ENCODE data around the gene HDHD3.
"Not testable (repeated sequence)": the region's sequence is repeated elsewhere in the genome, so short reads cannot be mapped to it uniquely, and the experiment has no call there.

The HDHD3 gene, protein sequence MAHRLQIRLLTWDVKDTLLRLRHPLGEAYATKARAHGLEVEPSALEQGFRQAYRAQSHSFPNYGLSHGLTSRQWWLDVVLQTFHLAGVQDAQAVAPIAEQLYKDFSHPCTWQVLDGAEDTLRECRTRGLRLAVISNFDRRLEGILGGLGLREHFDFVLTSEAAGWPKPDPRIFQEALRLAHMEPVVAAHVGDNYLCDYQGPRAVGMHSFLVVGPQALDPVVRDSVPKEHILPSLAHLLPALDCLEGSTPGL

DNA sequence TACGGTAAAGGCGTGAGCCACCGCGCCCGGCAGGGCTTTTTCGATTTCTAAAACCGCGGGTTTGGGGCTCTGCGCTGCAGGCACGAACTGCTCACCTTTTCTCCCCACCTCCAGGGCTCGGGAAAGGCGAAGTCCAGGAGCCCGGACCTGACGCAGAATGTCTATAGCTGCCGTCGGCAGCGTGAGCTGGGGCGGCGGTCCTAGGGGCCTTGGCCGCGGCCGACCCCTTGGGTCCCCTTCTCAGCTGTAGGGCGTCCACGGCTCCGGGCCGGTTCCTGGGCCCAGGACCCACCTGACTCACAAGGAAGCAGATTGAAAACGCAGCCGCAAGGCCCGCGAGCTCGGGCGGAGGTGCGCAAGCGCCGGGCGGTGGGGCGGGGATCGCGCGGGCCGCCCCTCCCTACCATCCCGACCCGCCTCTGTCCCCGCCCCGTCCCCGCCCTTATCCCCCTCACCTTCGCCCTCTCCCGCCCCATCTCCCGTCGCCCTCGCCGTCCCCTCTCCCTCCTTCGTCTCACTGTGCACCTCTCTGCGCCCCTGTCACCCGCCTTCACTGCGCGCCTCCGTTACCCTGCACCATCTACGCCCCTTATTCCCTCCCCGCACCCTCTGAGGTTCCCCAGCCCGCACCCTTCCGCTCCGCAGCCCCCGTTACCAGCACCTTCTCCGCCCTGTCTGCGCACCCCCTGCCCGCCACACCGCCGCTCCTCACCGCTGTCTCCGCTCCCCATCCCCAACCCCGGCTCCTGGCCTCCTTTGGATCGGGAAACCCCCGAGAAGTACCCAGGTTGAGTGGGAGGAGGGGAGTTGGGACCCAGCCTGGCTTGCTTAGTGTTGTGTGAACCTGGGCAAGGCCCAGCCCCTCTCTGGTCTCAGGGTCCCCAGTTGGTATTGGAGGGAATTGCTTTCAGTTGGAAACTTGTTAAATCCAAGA is at the start of gene HDHD3:
TSS of gene HDHD3 (minus strand) at position 353 of the 934 bp plus-strand sequence. CDS start 2,632 bp downstream, outside the sequence.
- DNase-seq, result peak; percentile 69

DNA sequence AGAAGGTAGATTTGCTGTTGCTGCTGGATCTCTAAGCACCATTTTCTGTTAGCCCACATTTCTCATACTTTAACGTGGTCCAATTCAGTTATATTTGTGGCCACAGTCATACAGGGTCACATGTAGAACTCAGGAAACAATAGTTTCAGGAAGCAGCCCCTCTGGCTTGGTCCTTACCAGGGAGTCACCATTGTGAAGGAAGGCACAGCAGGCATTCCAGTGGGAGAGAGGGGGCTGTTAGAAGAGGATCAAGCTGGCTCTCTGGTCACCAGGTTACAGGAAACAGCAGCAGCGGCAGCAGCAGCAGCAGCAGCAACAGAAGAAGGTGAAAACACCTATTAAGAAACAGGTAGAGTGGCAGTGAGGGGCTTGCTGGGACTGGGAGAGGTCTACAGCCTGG is 48.3 kb upstream of the HDHD3 start:
- no peak for DNase-seq

GRCh38 chr9:113421726-113422125 is 44.9 kb upstream of the HDHD3 start:
- no peak for DNase-seq

DNA sequence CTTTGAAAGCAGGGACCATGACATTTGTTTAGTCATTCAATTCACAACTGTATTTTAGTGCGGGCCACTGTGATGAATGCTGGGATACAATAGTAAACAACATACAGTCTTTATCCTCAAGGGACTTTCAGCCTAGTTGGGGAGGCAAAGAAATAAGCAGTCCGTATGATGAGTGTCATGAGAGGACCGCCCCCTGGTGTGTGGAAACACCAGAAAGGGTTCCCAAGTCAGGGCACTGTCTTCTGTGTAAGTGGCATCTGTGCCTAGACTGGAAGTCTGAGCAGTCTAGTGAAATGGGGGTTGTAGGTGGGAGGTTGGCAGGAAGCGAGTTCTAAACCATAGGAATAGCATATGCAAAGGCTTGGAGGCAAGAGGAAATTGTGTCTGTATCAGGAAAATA is 40.6 kb upstream of the HDHD3 start:
- DNase-seq, result no peak

DNA sequence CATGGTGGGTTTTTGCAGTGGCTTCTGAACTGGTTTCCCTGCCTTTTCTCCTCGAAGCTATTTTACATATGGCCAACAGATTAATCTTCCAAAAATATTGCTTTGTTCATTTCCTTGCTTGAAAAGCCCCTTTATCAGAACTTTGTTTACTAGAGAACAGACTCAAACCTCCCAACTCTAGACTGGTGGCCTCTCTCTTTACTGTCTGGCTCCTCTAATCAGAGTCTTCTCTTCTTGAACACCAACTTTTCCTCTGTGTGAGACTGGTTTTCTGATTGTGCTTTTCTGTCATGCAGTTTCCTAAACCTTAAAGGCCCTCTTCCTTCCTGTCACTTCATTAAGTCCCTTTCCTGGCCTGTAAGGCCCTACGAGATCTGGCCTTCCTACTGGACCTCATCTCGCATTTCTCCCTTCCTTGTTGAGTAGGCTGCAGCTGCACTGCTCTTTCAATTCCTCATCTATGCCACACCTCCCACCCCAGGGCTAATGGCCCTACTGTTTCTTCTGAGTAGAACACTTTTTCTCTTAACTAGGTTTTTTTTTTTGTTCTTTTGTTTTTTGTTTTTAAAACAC is 39.4 kb upstream of the HDHD3 start:
- DNase-seq, result no peak

DNA sequence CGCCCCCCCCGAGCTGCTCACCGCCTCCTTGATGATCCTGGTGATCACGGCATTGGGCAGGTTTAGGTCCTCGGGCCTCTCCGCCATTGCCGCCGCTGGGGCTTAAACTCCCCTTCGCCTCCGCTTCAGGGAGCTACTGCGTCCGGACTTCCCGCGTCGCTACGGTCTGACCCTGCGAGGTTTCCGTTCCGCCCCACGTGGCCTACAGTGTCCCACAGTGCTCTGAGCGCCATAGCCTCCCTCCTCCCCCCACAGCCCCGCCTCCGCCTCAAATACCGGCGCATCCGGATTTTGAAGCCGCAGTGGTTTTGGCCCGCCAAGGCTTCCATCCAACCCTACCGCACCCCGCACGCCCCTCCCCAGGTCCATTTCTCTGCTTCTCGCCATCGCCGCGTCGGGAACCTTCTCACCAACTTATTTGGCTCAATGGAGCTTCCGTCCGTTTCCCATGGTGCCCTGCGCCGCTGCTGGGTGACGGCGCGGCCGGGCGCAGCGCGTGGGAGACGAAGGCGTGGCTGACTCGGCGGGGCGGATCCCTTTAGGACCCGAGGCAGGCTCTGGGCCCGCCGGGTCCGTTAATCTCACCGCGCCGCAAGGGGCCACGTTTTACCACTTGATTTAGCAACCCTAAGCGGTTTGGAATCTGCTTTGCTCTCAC is 33.5 kb upstream of the HDHD3 start, which contains the start of the genes C9orf43 and POLE3:
TSS of gene C9orf43 (plus strand) at position 541 of the 658 bp plus-strand sequence. CDS start 2,747 bp downstream, outside the sequence.
TSS of gene POLE3 (minus strand) at position 469 of the 658 bp plus-strand sequence. CDS start at position 87, 382 bp downstream.
- DNase-seq, result peak; percentile 92

- no peak for DNase-seq
Observed at GRCh38 chr9:113409883-113410206, 33.1 kb upstream of the HDHD3 start.

- no peak for DNase-seq
Observed at GRCh38 chr9:113409481-113409880, 32.7 kb upstream of the HDHD3 start.

DNA sequence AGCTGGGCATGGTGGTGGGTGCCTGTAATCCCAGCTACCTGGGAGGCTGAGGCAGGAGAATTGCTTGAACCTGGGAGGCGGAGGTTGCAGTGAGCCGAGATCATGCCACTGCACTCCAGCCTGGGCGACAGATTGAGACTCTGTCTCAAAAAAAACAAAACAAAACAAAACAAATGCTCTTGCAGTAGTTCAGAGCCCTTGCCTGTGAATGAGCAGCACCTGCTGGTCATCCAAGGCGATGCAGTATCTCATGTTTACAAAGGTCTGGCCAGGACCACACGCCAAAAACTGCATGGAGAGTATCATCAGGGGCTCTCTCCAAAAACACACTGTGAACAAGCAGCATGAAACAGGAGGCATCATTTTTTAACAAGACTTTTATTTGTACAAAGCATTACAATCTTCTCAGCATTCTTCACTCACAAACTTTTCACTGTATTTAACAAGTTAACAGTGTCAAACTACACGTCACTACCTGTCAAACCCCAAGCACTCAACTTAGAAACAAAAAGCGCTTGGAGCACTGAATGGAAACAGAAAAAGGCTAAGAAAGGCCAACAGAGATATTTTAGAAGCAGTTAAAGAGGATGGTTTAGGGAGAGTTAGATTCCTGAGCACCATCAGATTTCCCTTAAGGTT is 30.2 kb upstream of the HDHD3 start:
- DNase-seq, result peak; percentile 42

- DNase-seq, result not testable (repeated sequence)
Observed at GRCh38 chr9:113406353-113406752, 29.6 kb upstream of the HDHD3 start.

GRCh38 chr9:113403646-113404045 is 26.9 kb upstream of the HDHD3 start:
- DNase-seq, result no peak

DNA sequence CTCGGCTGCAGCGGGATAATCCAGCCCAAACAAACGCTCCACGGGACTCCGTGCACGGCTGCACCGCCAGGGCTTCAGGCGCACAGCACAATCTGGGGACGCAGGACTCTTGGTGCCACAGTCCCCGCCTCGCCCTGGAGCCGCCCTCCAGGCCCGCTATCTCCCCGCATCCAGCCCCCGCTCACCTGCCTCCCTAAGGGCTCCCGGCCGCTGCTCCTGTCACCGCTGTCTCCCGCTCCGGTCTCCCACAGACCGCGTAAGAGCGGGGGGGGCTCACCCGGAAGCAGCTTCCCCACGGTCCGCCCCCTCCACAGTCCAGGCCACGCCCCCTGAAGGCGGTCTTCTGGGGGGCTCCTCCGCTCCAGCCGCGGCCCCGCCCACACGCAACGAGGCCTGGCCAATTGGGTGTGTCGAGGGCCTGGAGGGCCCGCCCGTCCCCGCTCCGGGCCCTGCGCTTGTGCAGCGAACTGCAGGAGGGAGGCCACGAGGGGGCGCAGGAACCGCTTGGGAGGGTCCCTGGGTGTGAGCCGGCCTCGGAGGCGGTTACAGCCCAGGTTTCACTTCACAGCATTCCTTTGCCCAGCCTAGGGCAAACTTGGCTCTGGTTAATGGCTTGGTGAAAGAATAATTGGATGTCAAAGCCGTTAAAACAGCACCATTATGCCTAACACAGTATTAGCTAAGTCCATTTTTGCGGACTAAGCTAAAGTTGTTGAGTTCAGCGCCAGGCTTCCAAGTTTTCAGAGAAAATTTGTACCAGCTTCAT is 24.4 kb upstream of the HDHD3 start, which contains the start of gene ALAD:
TSS of gene ALAD (minus strand) at position 258 of the 766 bp plus-strand sequence. CDS start 7,725 bp downstream, outside the sequence.
- DNase-seq, result peak; percentile 99

- DNase-seq, result no peak
Observed at GRCh38 chr9:113399646-113400200, 22.9 kb upstream of the HDHD3 start.

DNA sequence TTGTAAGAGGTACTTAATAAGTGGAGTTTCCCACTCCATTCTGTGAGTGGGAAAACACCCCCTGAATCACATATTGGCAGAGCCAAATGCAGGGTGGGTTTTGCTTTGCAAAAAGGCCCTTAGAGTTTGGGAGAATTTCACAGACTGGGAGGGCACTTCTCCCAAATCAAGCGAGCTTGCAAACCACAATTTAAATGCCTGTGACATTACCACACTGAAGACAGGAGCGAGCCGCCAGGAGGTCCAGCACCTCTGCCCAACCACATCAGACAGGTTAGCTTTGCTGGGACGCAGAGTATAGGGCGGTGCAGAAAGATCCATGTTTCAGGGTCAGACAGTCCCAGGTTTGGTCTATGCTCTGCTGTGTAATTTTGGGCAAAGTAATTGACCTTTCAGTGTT is 22.0 kb upstream of the HDHD3 start:
- no peak for DNase-seq

DNA sequence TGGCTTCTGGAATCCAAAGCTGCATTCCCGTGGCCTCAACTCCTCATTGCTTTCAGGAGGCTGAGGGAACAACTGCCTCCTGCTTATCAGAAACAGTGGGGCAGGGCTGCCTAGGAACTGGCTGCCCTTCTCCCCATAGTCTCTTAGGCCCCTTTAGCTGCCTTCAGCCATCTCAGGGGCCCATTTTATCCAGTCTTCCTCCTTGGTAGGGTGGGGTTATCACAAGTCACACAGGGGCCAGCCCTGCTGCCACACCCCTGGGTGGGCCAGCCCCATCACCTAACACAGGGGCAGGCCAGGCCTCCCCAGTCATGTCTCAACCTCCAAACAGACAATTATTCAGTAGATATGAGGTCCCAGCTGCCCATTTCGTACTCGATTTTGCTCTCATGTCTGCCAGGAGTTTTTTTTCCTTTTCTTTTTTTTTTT is 20.4 kb upstream of the HDHD3 start:
- no peak for DNase-seq

DNA sequence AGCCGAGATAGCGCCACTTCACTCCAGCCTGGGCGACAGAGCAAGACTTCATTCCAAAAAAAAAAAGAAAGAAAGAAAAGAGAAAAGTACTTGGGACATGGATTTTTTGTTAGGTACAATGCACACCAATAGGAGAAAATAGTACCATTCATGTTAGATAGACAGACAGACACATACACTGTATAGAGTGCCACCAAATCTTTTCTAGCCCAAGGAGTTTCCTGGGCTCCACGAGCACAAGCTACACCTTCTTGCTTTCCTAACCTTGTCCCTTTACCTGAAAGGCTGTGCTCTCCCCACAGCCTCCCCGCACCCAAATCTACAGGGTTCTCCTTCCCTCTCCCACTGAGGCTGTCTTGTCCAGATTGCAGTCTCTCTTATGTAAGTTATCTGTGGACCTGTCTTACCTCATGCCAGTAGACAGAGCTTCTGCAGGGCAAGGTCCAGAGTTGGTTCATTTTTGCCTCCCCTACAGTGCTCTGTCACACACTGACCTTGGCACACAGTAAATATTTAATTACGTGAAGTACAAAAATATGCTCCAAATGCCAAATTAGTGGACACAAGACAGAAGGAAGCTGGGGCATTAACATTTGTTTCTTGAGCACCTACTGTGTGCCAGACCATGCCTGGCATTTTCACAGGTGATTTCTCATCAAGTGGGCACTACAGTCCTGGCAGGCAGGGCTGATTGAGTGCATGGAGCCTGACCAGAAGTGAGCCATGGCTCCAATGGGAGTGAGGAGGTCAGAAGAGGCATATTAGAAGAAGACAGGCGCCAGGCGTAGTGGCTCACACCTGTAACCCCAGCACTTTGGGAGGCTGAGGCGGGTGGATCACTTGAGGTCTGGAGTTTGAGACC is 18.4 kb upstream of the HDHD3 start:
- no peak for DNase-seq

GRCh38 chr9:113393281-113393680 is 16.5 kb upstream of the HDHD3 start:
- DNase-seq, result no peak

GRCh38 chr9:113391917-113392316 is 15.1 kb upstream of the HDHD3 start:
- DNase-seq, result no peak

GRCh38 chr9:113390192-113390960 is 13.6 kb upstream of the HDHD3 start:
- DNase-seq, result no peak

Measured in activated effector memory CD4-positive, alpha-beta T cell treated with Interleukin-2 at 50 U/mL for 16 hours (primary cell).